Measurements from ENCODE around the gene CLDND2.

- TF ChIP-seq CTCF (IDR thresholded peaks at IDR 0.05): no peak
- no peak for TF ChIP-seq POLR2A (IDR thresholded peaks at IDR 0.05)
These were observed 33.3 kb upstream of the CLDND2 start for GRCh38 chr19:51402117-51402516.

Data from Peyer's patch (tissue), 4 donors.